Activated CD8-positive, alpha-beta memory T cell treated with anti-CD3 and anti-CD28 coated beads for 36 hours (primary cell): ENCODE results near the gene LIPH. TPM values are rescaled to one million over a fixed set of nuclear protein-coding genes. Genes with fewer than 3 reads are reported as not detected.
"Not testable (repeated sequence)": the region's sequence is repeated elsewhere in the genome, so short reads cannot be mapped to it uniquely, and the experiment has no call there.

ENCODE experiments used
- CTCF ChIA-PET: fragments of 350-600 bp; sonication (Branson Sonifier 250); formaldehyde crosslinking; loops from one replicate; lab custom pipeline; 2021; ENCODE audit warnings: antibody characterized with exemption; lab: Charles Lee
- POLR2A ChIA-PET: fragments of 350-600 bp; sonication (Branson Sonifier 250); formaldehyde crosslinking; loops from one replicate; lab custom pipeline; 2021; ENCODE audit warnings: antibody characterized with exemption; lab: Charles Lee
- total RNA-seq, 2 experiments: library from RNA; stranded (reverse); gene quantifications; one replicate each; pipeline ENCODE4 v1.2.3, GENCODE V29; 2021

The LIPH gene
- total RNA-seq = not detected

GRCh38 chr3:185552358-185552877 lies at the start of gene LIPH:
LIPH (minus strand) TSS chr3:185552588; CDS start chr3:185552471, 117 bp downstream.
- POLR2A ChIA-PET = no interaction called here
- CTCF ChIA-PET = interaction anchor here (0.6 kb wide), 1 partner anchor 195 kb away, joined by 5 read pairs; no protein-coding TSS in a partner anchor

- CTCF ChIA-PET = interaction anchor here (1.4 kb wide), 1 partner anchor 20 kb away, joined by 3 read pairs; no protein-coding TSS in a partner anchor
- POLR2A ChIA-PET = no interaction called here
Measured at GRCh38 chr3:185595526-185595925, 43.1 kb upstream of the LIPH start.

- POLR2A ChIA-PET = no interaction called here
Measured at GRCh38 chr3:185594073-185594472, 41.7 kb upstream of the LIPH start.

GRCh38 chr3:185586686-185587039 lies 34.3 kb upstream of the LIPH start:
- ChIA-PET POLR2A (interaction anchor here (0.5 to 1.7 kb wide), 4 partner anchors 9 to 984 kb away, joined by 3 to 7 read pairs (median 6); partner anchors contain the start of genes DNAJB11 and TMEM41A), CTCF (interaction anchor here (0.7 to 2.0 kb wide), 3 partner anchors 10 to 249 kb away, joined by 3 to 7 read pairs (median 4); no protein-coding TSS in a partner anchor)

More at GRCh38 chr3:185594073-185594472, 41.7 kb upstream of the LIPH start:
- CTCF ChIA-PET = interaction anchor here (0.7 kb wide), 1 partner anchor 1042 kb away, joined by 4 read pairs; no protein-coding TSS in a partner anchor

- CTCF ChIA-PET = interaction anchor here (0.8 to 2.0 kb wide), 2 partner anchors 10 to 11 kb away, joined by 3 to 7 read pairs; no protein-coding TSS in a partner anchor
- POLR2A ChIA-PET = interaction anchor here (0.5 to 1.7 kb wide), 6 partner anchors 8 to 984 kb away, joined by 3 to 7 read pairs (median 4); partner anchors contain the start of genes DNAJB11 and TMEM41A
Measured at GRCh38 chr3:185585859-185586685, 33.7 kb upstream of the LIPH start, which contains the start of gene SENP2. SENP2 (plus strand) TSS chr3:185586295; CDS start chr3:185586414, 119 bp downstream.

- POLR2A ChIA-PET = interaction anchor here (0.6 to 1.7 kb wide), 4 partner anchors 11 to 985 kb away, joined by 3 to 7 read pairs (median 4); partner anchors contain the start of genes DNAJB11 and TMEM41A
Measured at GRCh38 chr3:185585518-185585858, 33.1 kb upstream of the LIPH start.

GRCh38 chr3:185584686-185585085 lies 32.3 kb upstream of the LIPH start:
- ChIA-PET POLR2A (no interaction called here), CTCF (no interaction called here)

More at GRCh38 chr3:185585518-185585858, 33.1 kb upstream of the LIPH start:
- CTCF ChIA-PET = interaction anchor here (2.0 kb wide), 1 partner anchor 10 kb away, joined by 7 read pairs; no protein-coding TSS in a partner anchor

GRCh38 chr3:185583925-185584324 lies 31.5 kb upstream of the LIPH start:
- POLR2A ChIA-PET = no interaction called here
- CTCF ChIA-PET = no interaction called here

GRCh38 chr3:185582871-185583270 lies 30.5 kb upstream of the LIPH start:
- CTCF ChIA-PET = no interaction called here
- POLR2A ChIA-PET = no interaction called here

GRCh38 chr3:185582236-185582635 lies 29.8 kb upstream of the LIPH start:
- ChIA-PET POLR2A (no interaction called here), CTCF (no interaction called here)

- POLR2A ChIA-PET = interaction anchor here (0.6 kb wide), 1 partner anchor 10 kb away, joined by 3 read pairs; no protein-coding TSS in a partner anchor
- CTCF ChIA-PET = interaction anchor here (0.7 to 2.0 kb wide), 6 partner anchors 11 to 213 kb away, joined by 3 to 10 read pairs (median 6); partner anchors contain the start of genes SENP2 and TMEM41A
Measured at GRCh38 chr3:185575108-185575869, 22.9 kb upstream of the LIPH start.

GRCh38 chr3:185572183-185572582 lies 19.8 kb upstream of the LIPH start:
- ChIA-PET POLR2A (no interaction called here), CTCF (interaction anchor here (0.9 kb wide), 1 partner anchor 264 kb away, joined by 4 read pairs; no protein-coding TSS in a partner anchor)

- CTCF ChIA-PET = interaction anchor here (0.9 kb wide), 1 partner anchor 11 kb away, joined by 4 read pairs; no protein-coding TSS in a partner anchor
- POLR2A ChIA-PET = no interaction called here
Measured at GRCh38 chr3:185561958-185562357, 9.6 kb upstream of the LIPH start.

- POLR2A ChIA-PET = no interaction called here
- CTCF ChIA-PET = interaction anchor here (0.9 kb wide), 1 partner anchor 12 kb away, joined by 4 read pairs; no protein-coding TSS in a partner anchor
Measured at GRCh38 chr3:185561374-185561943, 9.1 kb upstream of the LIPH start.

- POLR2A ChIA-PET = no interaction called here
- CTCF ChIA-PET = interaction anchor here (0.6 to 2.2 kb wide), 2 partner anchors 14 to 23 kb away, joined by 4 to 10 read pairs; no protein-coding TSS in a partner anchor
Measured at GRCh38 chr3:185560676-185561075, 8.3 kb upstream of the LIPH start.

GRCh38 chr3:185559706-185560090 lies 7.3 kb upstream of the LIPH start:
- POLR2A ChIA-PET = interaction anchor here (1.6 kb wide), 2 partner anchors 27 to 61 kb away, joined by 3 to 4 read pairs; partner anchors contain the start of genes SENP2 and TMEM41A

GRCh38 chr3:185558395-185558794 lies 6.0 kb upstream of the LIPH start:
- CTCF ChIA-PET = interaction anchor here (0.9 to 2.2 kb wide), 6 partner anchors 17 to 269 kb away, joined by 3 to 10 read pairs (median 4); no protein-coding TSS in a partner anchor
- POLR2A ChIA-PET = interaction anchor here (1.6 kb wide), 1 partner anchor 60 kb away, joined by 4 read pairs; the partner anchor contains the start of gene TMEM41A

More at GRCh38 chr3:185559706-185560090, 7.3 kb upstream of the LIPH start:
- CTCF ChIA-PET = interaction anchor here (0.6 to 2.2 kb wide), 6 partner anchors 15 to 630 kb away, joined by 3 to 10 read pairs (median 3); no protein-coding TSS in a partner anchor

- POLR2A ChIA-PET, CTCF ChIA-PET: not testable (repeated sequence)
Measured at GRCh38 chr3:185556640-185557039, 4.3 kb upstream of the LIPH start.
